Femur (tissue), 1 donor: Measurements from ENCODE around the gene GRIK3.

Source experiments
- DNase-seq: peaks from one replicate; pipeline ENCODE4 v3.0.0-alpha.2; 2017

Gene GRIK3

DNA sequence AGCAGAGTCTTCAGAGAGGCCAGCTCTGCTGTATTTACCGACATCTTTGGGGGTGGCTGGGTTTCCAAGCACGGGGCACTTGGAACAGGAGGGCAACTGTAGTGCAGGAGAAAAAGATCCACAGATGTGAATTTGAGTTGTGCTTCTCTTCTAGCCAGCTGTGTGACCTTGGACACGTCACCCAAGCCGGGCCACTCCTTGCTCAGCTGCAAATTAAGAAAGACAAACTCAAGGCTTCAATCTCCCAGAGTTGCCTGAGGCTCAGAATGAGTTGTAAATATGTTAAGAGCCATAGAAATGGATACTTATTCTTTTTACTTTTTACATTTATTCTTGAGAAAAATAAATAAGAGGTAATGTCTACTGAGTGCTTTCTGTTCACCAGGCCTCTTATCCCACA, 24.3 kb downstream of the GRIK3 start:
- DNase-seq, result no peak

GRCh38 chr1:37009521-37009920, 24.8 kb downstream of the GRIK3 start:
- DNase-seq, result no peak

DNA sequence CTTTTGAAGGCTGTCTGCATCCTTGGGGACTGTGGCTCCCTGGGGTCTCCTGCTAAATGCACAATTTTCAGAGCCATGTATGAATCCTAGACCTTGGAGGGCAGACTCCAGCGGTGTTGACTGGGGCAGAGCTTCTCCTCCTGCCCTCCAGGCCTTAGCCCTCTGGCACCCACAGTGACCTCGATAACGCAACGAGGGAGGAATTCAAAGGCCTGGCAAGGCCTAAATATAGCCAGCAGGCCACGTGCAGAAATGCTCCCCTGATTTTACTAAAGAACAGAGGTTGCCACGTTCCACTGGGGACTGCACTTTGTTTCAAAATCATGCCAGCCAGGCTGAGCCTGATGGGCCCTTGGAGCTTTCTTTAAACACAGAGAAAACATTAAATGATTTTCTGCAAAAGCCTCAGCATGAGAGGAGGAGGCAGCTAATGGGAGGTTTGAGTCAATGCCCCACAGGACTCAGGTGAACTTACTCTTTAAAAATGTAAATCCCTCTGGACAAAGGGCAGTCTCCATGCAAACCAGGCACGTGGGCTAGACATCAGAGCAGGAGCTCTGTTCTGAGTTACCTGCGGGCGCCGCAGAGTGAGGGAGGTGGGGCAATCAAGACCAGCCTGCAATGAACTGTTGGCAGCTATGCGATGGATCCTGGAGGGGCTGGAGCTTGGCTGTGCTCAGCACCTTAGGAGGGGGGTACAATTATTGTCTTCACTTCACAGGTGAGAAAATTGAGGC, 28.0 kb downstream of the GRIK3 start:
- no peak for DNase-seq

DNA sequence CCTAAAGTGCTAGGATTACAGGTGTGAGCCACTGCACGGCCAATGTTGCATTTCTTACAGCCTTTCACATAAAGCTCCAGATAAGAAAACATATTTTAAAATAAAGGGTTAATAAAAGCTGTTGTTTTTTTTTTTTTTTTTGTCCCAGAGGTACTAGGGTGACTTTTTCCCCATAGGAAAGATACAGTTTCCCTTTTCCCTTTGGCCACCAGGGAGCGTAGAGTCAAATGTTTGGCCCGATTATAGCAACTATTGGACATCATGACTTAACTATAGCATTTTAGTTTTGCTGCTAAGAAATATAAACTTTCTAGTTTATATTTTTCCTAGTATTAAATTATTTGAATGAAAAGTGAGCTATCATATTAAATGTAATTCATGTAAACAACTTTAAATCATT, 31.4 kb downstream of the GRIK3 start:
- no peak for DNase-seq

DNA sequence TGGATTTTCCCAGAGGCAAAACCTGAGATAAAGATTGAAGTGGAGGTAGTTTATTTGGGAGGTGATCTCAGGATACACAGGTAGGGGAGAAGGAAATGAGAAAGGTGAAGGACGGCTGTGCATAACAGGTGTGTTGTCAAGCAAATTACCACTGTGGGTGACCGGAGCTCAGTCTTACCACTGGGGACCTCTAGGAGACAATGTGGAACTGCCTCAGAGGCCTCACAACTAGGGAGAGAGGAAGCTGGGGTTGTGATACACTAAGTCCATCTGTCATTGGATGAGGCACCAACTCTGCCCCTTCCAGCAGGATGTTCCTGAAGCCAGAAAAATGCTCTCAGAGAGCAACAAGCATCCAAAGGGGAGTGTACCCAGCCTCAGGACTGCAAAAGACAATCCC, 32.6 kb downstream of the GRIK3 start:
- no peak for DNase-seq

- DNase-seq, result no peak
Measured at GRCh38 chr1:36996106-36996505, 38.2 kb downstream of the GRIK3 start.

GRCh38 chr1:36994868-36995267, 39.4 kb downstream of the GRIK3 start:
- DNase-seq, result no peak

GRCh38 chr1:36994294-36994693, 40.0 kb downstream of the GRIK3 start:
- DNase-seq, result no peak

- DNase-seq, result no peak
Measured at GRCh38 chr1:36992139-36992943, 42.0 kb downstream of the GRIK3 start.

DNA sequence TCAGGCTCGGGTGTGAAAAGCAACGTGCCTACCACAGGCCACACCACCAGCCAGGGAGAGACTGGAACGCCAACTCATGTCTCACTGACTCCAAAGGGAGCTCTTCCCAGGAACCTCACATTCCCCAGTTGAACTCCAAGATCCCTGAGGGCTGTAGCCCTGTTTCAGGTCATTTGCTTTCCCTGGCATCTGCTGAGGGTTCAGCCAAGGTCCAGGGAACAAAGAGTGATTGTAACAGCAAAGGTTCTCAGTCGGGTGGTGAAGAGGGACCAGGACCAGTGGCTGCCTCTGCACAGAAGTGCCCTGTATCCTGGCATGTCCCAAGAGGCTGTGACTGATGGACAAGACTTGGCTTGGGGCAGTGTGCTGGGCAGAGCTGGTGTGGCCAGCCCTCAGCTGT, 42.8 kb downstream of the GRIK3 start:
- no peak for DNase-seq

GRCh38 chr1:36990928-36991327, 43.4 kb downstream of the GRIK3 start:
- DNase-seq, result no peak

DNA sequence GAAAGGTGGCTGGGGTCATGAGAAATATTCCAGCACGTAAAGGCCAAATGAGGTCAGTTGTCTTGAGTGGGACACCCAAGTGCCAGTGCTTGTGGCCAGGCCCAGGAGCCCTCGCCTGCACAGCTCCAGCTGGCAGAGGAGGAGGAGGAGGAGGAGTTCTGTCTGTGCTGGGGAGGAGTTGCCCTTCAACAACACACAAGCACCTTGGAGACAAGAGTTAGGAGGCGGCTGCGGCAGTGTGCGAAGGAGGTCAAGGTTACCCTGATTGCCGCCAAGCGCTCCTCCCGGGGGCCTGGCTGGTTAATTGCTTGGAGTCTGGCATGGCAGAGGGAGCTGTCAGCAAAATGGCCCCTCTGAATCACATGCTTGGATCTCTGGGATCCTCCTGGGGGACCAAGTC, 45.1 kb downstream of the GRIK3 start:
- DNase-seq, result no peak

GRCh38 chr1:36988741-36989193, 45.5 kb downstream of the GRIK3 start:
- no peak for DNase-seq

DNA sequence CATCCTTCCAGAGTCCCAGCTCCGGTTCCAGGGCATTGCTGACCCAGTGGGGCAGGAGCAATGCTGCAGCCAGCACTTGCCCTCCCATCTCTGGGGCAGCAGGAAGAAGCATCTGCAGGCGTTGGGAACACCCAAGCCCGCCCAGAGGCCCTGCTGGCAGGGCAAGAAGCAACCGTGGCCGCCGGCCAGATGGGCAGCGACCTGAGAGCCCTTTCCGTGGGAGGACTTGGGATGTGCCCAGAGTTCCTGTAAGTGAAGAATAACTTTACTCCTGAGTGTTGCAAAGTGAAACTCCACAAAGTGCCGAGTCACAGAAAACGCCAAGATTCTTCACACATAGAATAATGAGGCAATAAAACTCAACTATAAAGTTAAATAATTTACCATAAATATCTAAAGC, 46.0 kb downstream of the GRIK3 start:
- no peak for DNase-seq

DNA sequence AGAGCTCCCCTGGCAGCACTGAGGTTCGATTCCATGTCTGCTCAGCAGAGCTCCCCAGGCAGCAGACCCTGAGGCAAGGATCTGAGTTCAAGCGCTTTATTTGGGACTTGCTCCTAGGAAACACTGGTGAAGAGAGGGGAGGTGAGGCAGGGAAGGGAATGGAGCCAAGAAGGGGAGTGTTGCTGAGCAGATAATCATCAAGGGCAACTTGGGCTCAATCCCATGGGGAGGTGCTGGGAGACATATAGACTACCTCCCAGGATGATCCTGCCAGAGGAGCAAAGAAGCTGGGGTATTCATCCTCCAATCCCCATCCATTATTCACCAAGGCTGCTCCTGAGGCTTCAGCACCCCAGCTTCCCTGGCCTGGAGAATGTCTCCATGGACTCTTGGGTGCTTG, 47.0 kb downstream of the GRIK3 start:
- no peak for DNase-seq

GRCh38 chr1:36986241-36986985, 47.9 kb downstream of the GRIK3 start:
- DNase-seq, result no peak

GRCh38 chr1:36984675-36985074, 49.6 kb downstream of the GRIK3 start:
- no peak for DNase-seq

DNA sequence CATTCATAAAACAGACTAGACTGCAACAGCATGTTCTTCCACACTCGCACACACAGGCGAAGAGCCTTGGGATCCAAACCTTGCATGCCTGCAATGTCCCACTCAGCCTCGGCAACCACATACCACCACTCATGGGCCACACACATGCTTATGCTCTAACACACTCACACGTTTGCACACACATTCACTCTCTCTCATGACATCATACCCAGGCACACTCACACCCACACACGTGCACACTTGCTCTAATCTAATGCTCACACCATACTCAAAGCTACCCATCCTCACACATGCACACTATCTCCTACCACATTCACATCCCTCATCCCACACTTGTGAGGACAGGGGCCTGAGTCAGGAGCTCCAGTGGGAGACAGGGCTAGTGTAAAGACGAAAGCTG, 50.3 kb downstream of the GRIK3 start:
- no peak for DNase-seq

GRCh38 chr1:36982709-36983108, 51.6 kb downstream of the GRIK3 start:
- DNase-seq, result no peak

- DNase-seq, result no peak
Measured at GRCh38 chr1:36981771-36982622, 52.3 kb downstream of the GRIK3 start.

GRCh38 chr1:36981126-36981525, 53.2 kb downstream of the GRIK3 start:
- DNase-seq, result no peak

DNA sequence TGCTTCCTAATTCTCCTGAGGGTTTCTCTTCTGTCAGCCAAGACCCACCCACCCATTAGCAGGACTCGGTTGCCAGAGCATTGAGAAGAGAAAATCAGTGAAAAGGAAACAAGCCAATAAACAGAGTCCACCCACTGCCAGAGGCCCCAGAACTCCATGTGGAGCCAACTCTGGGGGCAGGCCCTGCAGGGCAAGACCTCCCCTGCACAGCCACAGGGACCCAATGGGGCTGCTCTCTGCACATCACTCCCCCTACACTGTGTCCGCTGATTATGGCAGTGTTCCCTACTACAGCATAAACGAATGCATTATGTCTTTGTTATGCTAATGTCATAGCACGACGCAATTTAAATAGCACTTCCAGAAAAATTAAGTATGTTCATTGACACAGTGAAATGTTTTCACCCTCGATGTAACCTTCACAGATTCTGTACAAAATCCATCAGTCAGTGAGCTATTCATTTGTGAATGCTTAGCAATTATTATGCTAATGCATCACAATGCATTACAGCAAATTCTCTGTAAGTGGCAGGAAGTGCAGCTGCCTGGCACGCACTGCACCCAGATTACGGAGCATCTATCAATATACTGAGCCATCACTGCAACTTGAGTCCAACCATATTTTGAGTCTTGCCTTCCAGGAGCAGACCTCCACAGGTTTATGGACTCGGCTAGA, 56.4 kb downstream of the GRIK3 start:
- DNase-seq, result no peak
